Right renal pelvis (tissue), 4 donors: ENCODE data around the gene OTOS. TPM values are rescaled to one million over a fixed set of nuclear protein-coding genes. Genes with fewer than 3 reads are reported as not detected.

Experiments used
- polyA plus RNA-seq, 4 donors: library from polyadenylated mRNA; unstranded; fragments of 120-200 nt; gene quantifications; one replicate each; pipeline ENCODE4 v1.2.1, GENCODE V29; 2013; ENCODE audit not compliant: insufficient read length in 4 of 4

Gene OTOS
- polyA plus RNA-seq, 4 donors: 0.31 to 0.34 TPM; not detected in 2

Other genes with a start within 250 kb of the OTOS start
- 100 to 1,000 TPM in 3 of 4 donors, 10 to 100 TPM in 1; 95.9 to 135 (median 130) TPM for gene NDUFA10, start 115.3 kb downstream of the OTOS start, polyA plus RNA-seq
- gene OR6B2, start 110.2 kb downstream of the OTOS start, polyA plus RNA-seq: not detected
- gene OR6B3, start 87.1 kb downstream of the OTOS start, polyA plus RNA-seq: not detected
- 100 to 1,000 TPM in 1 of 4 donors, 10 to 100 TPM in 3; 69.2 to 105 (median 78.3) TPM for gene COPS9, start 4.4 kb downstream of the OTOS start, polyA plus RNA-seq